Skeletal muscle tissue (tissue), 4 donors: ENCODE data around the gene DOCK4. TPM values are rescaled to one million over a fixed set of nuclear protein-coding genes. Genes with fewer than 3 reads are reported as not detected.

Experiments
- H3K27ac ChIP-seq: one replicate; pipeline ENCODE4 v1.7.0; 2013; ENCODE audit warnings: mild to moderate bottlenecking, low read depth, low read length, inconsistent platforms
- H3K27me3 ChIP-seq, 3 donors: one replicate each; pipeline ENCODE4 v1.7.0; 2013; ENCODE audit warnings: low read length in 3 of 3; ENCODE audit not compliant: control insufficient read depth in 3 of 3, insufficient read depth in 3 of 3
- H3K36me3 ChIP-seq, 3 donors: one replicate each; pipeline ENCODE4 v1.7.0; 2013; ENCODE audit warnings: low read length in 3 of 3; ENCODE audit not compliant: control insufficient read depth in 3 of 3, insufficient read depth in 3 of 3
- H3K4me1 ChIP-seq, 3 donors: one replicate each; pipeline ENCODE4 v1.7.0; 2013; ENCODE audit warnings: low read length in 3 of 3, mild to moderate bottlenecking in 3 of 3; ENCODE audit not compliant: control insufficient read depth in 3 of 3, insufficient read depth in 3 of 3
- H3K4me3 ChIP-seq, 3 donors: one replicate each; pipeline ENCODE4 v1.7.0; 2013; ENCODE audit warnings: low read length in 3 of 3
- H3K9ac ChIP-seq, 3 donors: one replicate each; pipeline ENCODE4 v1.7.0; 2013; ENCODE audit warnings: low read length in 3 of 3, mild to moderate bottlenecking in 3 of 3, moderate library complexity in 2 of 3, low read depth in 1 of 3
- H3K9me3 ChIP-seq, 3 donors: one replicate each; pipeline ENCODE4 v1.7.0; 2013; ENCODE audit warnings: low read length in 3 of 3; ENCODE audit not compliant: control insufficient read depth in 3 of 3
- total RNA-seq: library from RNA; depleted of rRNA; stranded (reverse); fragments of >200 nt; gene quantifications from one replicate; pipeline ENCODE4 v1.2.3, GENCODE V29; 2014
- donor health status: Osteomylitis.

DOCK4 gene
- total RNA-seq, 1 donor from 2014 or later: 24.5 TPM

GRCh38 chr7:112010994-112011393 is 195.2 kb downstream of the DOCK4 start:
- Histone ChIP-seq H3K4me3 (no peak overlapping the region), H3K27ac (no peak overlapping the region), H3K9ac (no peak overlapping the region), H3K27me3 (no peaks in the 10 kb centered on the region), H3K4me1 (peaks cover 0 to 4% (median 0%) of the 10 kb centered on the region in 3 donors), H3K9me3 (no peaks in the 10 kb centered on the region), H3K36me3 (no peaks in the 10 kb centered on the region)

- Histone ChIP-seq H3K36me3 (no peaks in the 10 kb centered on the region), H3K4me3 (no peak overlapping the region), H3K27me3 (no peaks in the 10 kb centered on the region), H3K9me3 (no peaks in the 10 kb centered on the region), H3K4me1 (peaks cover 0 to 4% (median 0%) of the 10 kb centered on the region in 3 donors), H3K27ac (no peak overlapping the region), H3K9ac (no peak overlapping the region)
These were observed 196.1 kb downstream of the DOCK4 start for GRCh38 chr7:112010109-112010508.

GRCh38 chr7:112009081-112009480 is 197.1 kb downstream of the DOCK4 start:
- Histone ChIP-seq H3K4me3 (no peak overlapping the region), H3K36me3 (no peaks in the 10 kb centered on the region), H3K27me3 (no peaks in the 10 kb centered on the region), H3K27ac (no peak overlapping the region), H3K9ac (no peak overlapping the region), H3K4me1 (peaks cover 0 to 4% (median 0%) of the 10 kb centered on the region in 3 donors), H3K9me3 (no peaks in the 10 kb centered on the region)

GRCh38 chr7:112007185-112007584 is 199.0 kb downstream of the DOCK4 start:
- peaks cover 0 to 4% (median 0%) of the 10 kb centered on the region in 3 donors for H3K4me1 ChIP-seq
- H3K4me3 ChIP-seq: no peak overlapping the region
- no peaks in the 10 kb centered on the region for H3K36me3 ChIP-seq
- H3K9me3 ChIP-seq: no peaks in the 10 kb centered on the region
- H3K27me3 ChIP-seq: no peaks in the 10 kb centered on the region
- no peak overlapping the region for H3K9ac ChIP-seq
- H3K27ac ChIP-seq: no peak overlapping the region

- no peak overlapping the region for H3K27ac ChIP-seq
- H3K9ac ChIP-seq: no peak overlapping the region
- H3K36me3 ChIP-seq: no peaks in the 10 kb centered on the region
- no peak overlapping the region for H3K4me3 ChIP-seq
- H3K9me3 ChIP-seq: no peaks in the 10 kb centered on the region
- H3K27me3 ChIP-seq: no peaks in the 10 kb centered on the region
- H3K4me1 ChIP-seq: peaks cover 0 to 3% (median 0%) of the 10 kb centered on the region in 3 donors
These were observed 200.1 kb downstream of the DOCK4 start for GRCh38 chr7:112006071-112006470.

- H3K27ac ChIP-seq: no peak overlapping the region
- H3K36me3 ChIP-seq: no peaks in the 10 kb centered on the region
- H3K4me1 ChIP-seq: no peaks in the 10 kb centered on the region
- no peaks in the 10 kb centered on the region for H3K27me3 ChIP-seq
- H3K9me3 ChIP-seq: no peaks in the 10 kb centered on the region
- no peak overlapping the region for H3K9ac ChIP-seq
- no peak overlapping the region for H3K4me3 ChIP-seq
These were observed 200.9 kb downstream of the DOCK4 start for GRCh38 chr7:112005205-112005775.

- H3K4me3 ChIP-seq: no peak overlapping the region
- H3K36me3 ChIP-seq: no peaks in the 10 kb centered on the region
- H3K9me3 ChIP-seq: no peaks in the 10 kb centered on the region
- no peaks in the 10 kb centered on the region for H3K27me3 ChIP-seq
- H3K4me1 ChIP-seq: no peaks in the 10 kb centered on the region
- H3K27ac ChIP-seq: no peak overlapping the region
- no peak overlapping the region for H3K9ac ChIP-seq
These were observed 204.9 kb downstream of the DOCK4 start for GRCh38 chr7:112001091-112001826.

- Histone ChIP-seq H3K36me3 (peaks cover 0 to 3% (median 0%) of the 10 kb centered on the region in 3 donors), H3K27me3 (no peaks in the 10 kb centered on the region), H3K9ac (no peak overlapping the region), H3K9me3 (no peaks in the 10 kb centered on the region), H3K27ac (no peak overlapping the region), H3K4me1 (no peaks in the 10 kb centered on the region), H3K4me3 (no peak overlapping the region)
These were observed 207.9 kb downstream of the DOCK4 start for GRCh38 chr7:111998326-111998725.

- no peaks in the 10 kb centered on the region for H3K9me3 ChIP-seq
- no peaks in the 10 kb centered on the region for H3K27me3 ChIP-seq
These were observed 208.7 kb downstream of the DOCK4 start for GRCh38 chr7:111997546-111997945.

GRCh38 chr7:111992601-111993000 is 213.6 kb downstream of the DOCK4 start:
- Histone ChIP-seq H3K9ac (no peak overlapping the region), H3K27ac (no peak overlapping the region), H3K4me1 (peaks cover 0 to 4% (median 0%) of the 10 kb centered on the region in 3 donors), H3K27me3 (no peaks in the 10 kb centered on the region), H3K4me3 (no peak overlapping the region), H3K9me3 (no peaks in the 10 kb centered on the region), H3K36me3 (peaks cover 0 to 11% (median 0%) of the 10 kb centered on the region in 3 donors)

More at GRCh38 chr7:111997546-111997945, 208.7 kb downstream of the DOCK4 start:
- peaks cover 0 to 3% (median 0%) of the 10 kb centered on the region in 3 donors for H3K36me3 ChIP-seq
- H3K27ac ChIP-seq: no peak overlapping the region
- H3K9ac ChIP-seq: no peak overlapping the region
- no peaks in the 10 kb centered on the region for H3K4me1 ChIP-seq
- H3K4me3 ChIP-seq: no peak overlapping the region
